HepG2 (cell line): Measurements from ENCODE around the gene SMARCD1. TPM values are rescaled to one million over a fixed set of nuclear protein-coding genes. Genes with fewer than 3 reads are reported as not detected.

Experiments
- ATF6 ChIP-seq: sonication (generic); formaldehyde crosslinking; conservative IDR thresholded peaks from 2 replicates; pipeline ENCODE4 v1.4.0; 2020; ENCODE audit warnings: missing genetic modification reagents
- EP300 ChIP-seq, 3 experiments: sonication (generic) in 1 of 3; formaldehyde crosslinking in 1 of 3; IDR thresholded peaks; 2 replicates each; pipeline versions ENCODE4 v1.5.1 to v1.6.1; 2011 to 2020; ENCODE audit warnings: low read depth in 2 of 3, low read length in 2 of 3, borderline replicate concordance in 1 of 3, improper control_type of control experiment in 1 of 3, mild to moderate bottlenecking in 1 of 3, missing genetic modification reagents in 1 of 3, moderate library complexity in 1 of 3
- FOXC1 ChIP-seq: sonication (generic); formaldehyde crosslinking; IDR thresholded peaks from 2 replicates; pipeline ENCODE4 v1.8.0; 2022; ENCODE audit warnings: mild to moderate bottlenecking, missing genetic modification reagents, borderline replicate concordance
- GATAD2A ChIP-seq: IDR thresholded peaks from 2 replicates; pipeline ENCODE4 v1.6.1; 2016
- HIVEP1 ChIP-seq: sonication (generic); formaldehyde crosslinking; IDR thresholded peaks from 2 replicates; pipeline ENCODE4 v1.4.0; 2020; ENCODE audit warnings: mild to moderate bottlenecking, missing genetic modification reagents
- IKZF5 ChIP-seq: IDR thresholded peaks from 2 replicates; pipeline ENCODE4 v1.6.1; 2018; ENCODE audit warnings: missing genetic modification reagents, mild to moderate bottlenecking, missing compliant biosample characterization
- IRF1 ChIP-seq: sonication (generic); formaldehyde crosslinking; IDR thresholded peaks from 2 replicates; pipeline ENCODE4 v1.4.0; 2020; ENCODE audit warnings: low read depth, mild to moderate bottlenecking, missing genetic modification reagents
- MAX ChIP-seq: IDR thresholded peaks from 2 replicates; pipeline ENCODE4 v1.6.1; 2012; ENCODE audit warnings: inconsistent platforms
- NR1H2 ChIP-seq: sonication (generic); formaldehyde crosslinking; IDR thresholded peaks from 2 replicates; pipeline ENCODE4 v1.8.1; 2022; ENCODE audit warnings: low read depth, missing genetic modification reagents, borderline replicate concordance
- RAD51 ChIP-seq: fragments of 450-650 bp; IDR thresholded peaks from 2 replicates; pipeline ENCODE4 v1.6.1; 2016; ENCODE audit warnings: borderline replicate concordance
- RFX1 ChIP-seq: fragments of 450-650 bp; IDR thresholded peaks from 2 replicates; pipeline ENCODE4 v1.6.1; 2017
- SMAD3 ChIP-seq: sonication (generic); formaldehyde crosslinking; IDR thresholded peaks from 2 replicates; pipeline ENCODE4 v1.4.0; 2020; ENCODE audit warnings: missing genetic modification reagents
- TARDBP ChIP-seq: sonication (generic); formaldehyde crosslinking; IDR thresholded peaks from 2 replicates; pipeline ENCODE4 v1.8.0; 2022; ENCODE audit warnings: mild to moderate bottlenecking, missing genetic modification reagents
- TGIF2 ChIP-seq: IDR thresholded peaks from 2 replicates; pipeline ENCODE4 v1.6.1; 2016; ENCODE audit warnings: control low read depth, missing compliant biosample characterization
- WIZ ChIP-seq: sonication (generic); formaldehyde crosslinking; IDR thresholded peaks from 2 replicates; pipeline ENCODE4 v1.5.1; 2020; ENCODE audit warnings: mild to moderate bottlenecking, missing genetic modification reagents
- ZBTB20 ChIP-seq: sonication (generic); formaldehyde crosslinking; IDR thresholded peaks from 2 replicates; pipeline ENCODE4 v1.8.1; 2023; ENCODE audit warnings: missing genetic modification reagents, low read depth, mild to moderate bottlenecking, borderline replicate concordance
- ZIK1 ChIP-seq: sonication (generic); formaldehyde crosslinking; IDR thresholded peaks from 2 replicates; pipeline ENCODE4 v1.5.0; 2020; ENCODE audit warnings: mild to moderate bottlenecking, low read depth, missing genetic modification reagents, borderline replicate concordance
- ZNF337 ChIP-seq: sonication (generic); formaldehyde crosslinking; IDR thresholded peaks from 2 replicates; pipeline ENCODE4 v1.5.1; 2020; ENCODE audit warnings: missing genetic modification reagents, low read depth, mild to moderate bottlenecking, borderline replicate concordance
- ZNF674 ChIP-seq: sonication (generic); formaldehyde crosslinking; IDR thresholded peaks from 2 replicates; pipeline ENCODE4 v1.5.0; 2020; ENCODE audit warnings: low read depth, mild to moderate bottlenecking, missing genetic modification reagents
- ZNF687 ChIP-seq: sonication (generic); formaldehyde crosslinking; IDR thresholded peaks from 2 replicates; pipeline ENCODE4 v1.5.1; 2020; ENCODE audit warnings: mild to moderate bottlenecking, missing genetic modification reagents, moderate library complexity
- polyA plus RNA-seq, 8 experiments: library from polyadenylated mRNA; depleted of rRNA in 3 of 8; stranded (reverse) in 7 of 8; unstranded in 1 of 8; fragments of >200 nt; fragmentation: Illumina TruSeq in 4 of 8; extraction: Trizol in 4 of 8; gene quantifications; 2 replicates each; pipeline versions ENCODE4 v1.2.1 to v1.2.3, GENCODE V29; 2011 to 2016; ENCODE audit warnings: low read depth in 4 of 8, missing spikeins in 1 of 8, mixed read lengths in 1 of 8; ENCODE audit not compliant: insufficient read depth in 1 of 8
- total RNA-seq, 5 experiments: library from RNA; depleted of rRNA; stranded (reverse); fragments of >200 nt; fragmentation: Illumina TruSeq; extraction: Trizol; gene quantifications; 2 replicates each; pipeline ENCODE4 v1.2.3, GENCODE V29; 2016; ENCODE audit warnings: low read depth in 1 of 5

Gene SMARCD1
- total and polyA plus RNA-seq, 2 of the 13 experiments (the other 11 are each of a cell fraction or from before 2014, with no cell fraction given), result 51.7 to 54.6 TPM

- TF ChIP-seq IRF1 (no peak), FOXC1 (CRISPR knock-in tag) (no peak), ZNF337 (CRISPR knock-in tag) (no peak), IKZF5 (CRISPR knock-in tag) (peak; percentile 28; the same call in 1 of the 2 replicates), HIVEP1 (CRISPR knock-in tag) (0 out of 2 replicates have a peak, but pooled peaks have one; percentile 33), ZNF674 (CRISPR knock-in tag) (no peak), EP300 (IDR thresholded peaks at IDR 0.05; ENCODE audit: low read depth in 2 of 2, low read length in 2 of 2) (no peak), EP300 (CRISPR knock-in tag; IDR thresholded peaks at IDR 0.05; ENCODE audit: borderline replicate concordance) (no peak), ZBTB20 (CRISPR knock-in tag) (no peak), ZIK1 (CRISPR knock-in tag) (no peak), ATF6 (CRISPR knock-in tag) (no peak), TARDBP (CRISPR knock-in tag) (peak; percentile 65; the same call in 1 of the 2 replicates), RFX1 (no peak), TGIF2 (CRISPR knock-in tag) (no peak), WIZ (CRISPR knock-in tag) (no peak), ZNF687 (CRISPR knock-in tag) (peak; percentile 78), SMAD3 (CRISPR knock-in tag) (peak; percentile 62; the same call in 1 of the 2 replicates), GATAD2A (peak; percentile 76), MAX (peak; percentile 11; the same call in 1 of the 2 replicates), NR1H2 (CRISPR knock-in tag) (no peak), RAD51 (no peak)
Observed at GRCh38 chr12:50074936-50075807, 10.0 kb upstream of the SMARCD1 start (continued).
